HL-60/S4 (cell line): Measurements from ENCODE around the gene ACTRT2.

Source experiments
- in situ Hi-C: fragments of 300-500 bp; cut with MboI; formaldehyde crosslinking; loops from 2 replicates; pipeline ENCODE4 v1.14.3; 2022; ENCODE audit warnings: low sequenced_read_pairs

Gene ACTRT2

DNA sequence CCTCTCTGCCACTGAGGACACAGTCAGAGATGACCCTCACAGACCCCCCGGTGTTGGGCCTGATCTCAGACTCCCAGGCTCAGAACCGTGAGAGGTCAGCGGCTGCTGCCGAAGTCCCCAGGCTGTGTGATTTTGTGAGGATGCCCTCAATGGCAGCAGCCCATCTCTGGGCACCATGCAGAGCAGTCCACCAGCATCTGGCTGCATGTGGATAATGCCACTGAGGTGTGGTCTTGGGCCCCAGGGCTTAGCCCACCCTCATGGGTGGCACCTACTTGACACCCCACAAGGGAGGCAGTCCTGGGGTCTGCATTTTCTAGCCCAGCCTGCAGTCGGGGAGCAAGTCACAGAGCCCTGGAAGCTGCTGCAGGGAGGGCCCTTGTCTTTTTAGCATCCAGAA lies 5.5 kb upstream of the ACTRT2 start:
- in situ Hi-C loops, result no loop called here

DNA sequence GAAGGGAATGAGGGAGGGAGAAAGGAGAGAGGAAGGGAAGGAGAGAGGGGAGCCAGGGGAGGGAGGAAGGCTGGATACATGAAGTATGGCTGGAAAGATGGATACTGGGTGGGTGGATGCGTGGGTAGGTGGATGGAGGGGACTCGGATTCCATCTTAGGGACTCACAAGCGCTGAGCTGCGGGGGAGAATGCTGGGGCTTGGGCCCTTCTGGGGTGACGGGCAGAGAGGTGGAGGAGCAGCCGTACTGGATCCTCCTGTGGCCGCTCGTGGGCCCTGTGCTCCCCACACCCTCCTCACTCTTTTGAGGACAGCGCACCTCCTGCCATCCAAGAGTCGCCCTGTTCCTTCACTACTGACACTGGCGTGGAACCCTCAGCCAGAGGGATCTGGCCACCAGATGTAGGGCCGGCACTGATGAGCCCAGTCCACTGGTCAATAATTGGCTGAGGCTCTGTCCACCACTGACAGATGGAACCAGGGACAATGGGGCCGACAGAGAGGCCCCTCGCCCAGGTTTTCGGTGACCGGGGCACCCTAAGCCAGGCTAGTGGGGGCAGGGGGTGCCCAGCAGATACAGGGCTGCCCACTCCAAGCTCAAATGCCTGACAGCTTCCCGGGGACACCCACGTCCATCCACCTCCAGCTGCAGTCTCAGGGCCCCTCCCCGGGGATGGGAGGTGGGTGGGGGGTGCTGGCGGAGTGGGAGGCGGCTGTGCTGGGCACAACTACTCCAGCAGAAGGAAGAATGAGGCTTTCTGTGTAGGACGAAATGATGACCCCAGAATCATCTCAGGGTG lies 4.4 kb upstream of the ACTRT2 start:
- in situ Hi-C loops, result no loop called here

DNA sequence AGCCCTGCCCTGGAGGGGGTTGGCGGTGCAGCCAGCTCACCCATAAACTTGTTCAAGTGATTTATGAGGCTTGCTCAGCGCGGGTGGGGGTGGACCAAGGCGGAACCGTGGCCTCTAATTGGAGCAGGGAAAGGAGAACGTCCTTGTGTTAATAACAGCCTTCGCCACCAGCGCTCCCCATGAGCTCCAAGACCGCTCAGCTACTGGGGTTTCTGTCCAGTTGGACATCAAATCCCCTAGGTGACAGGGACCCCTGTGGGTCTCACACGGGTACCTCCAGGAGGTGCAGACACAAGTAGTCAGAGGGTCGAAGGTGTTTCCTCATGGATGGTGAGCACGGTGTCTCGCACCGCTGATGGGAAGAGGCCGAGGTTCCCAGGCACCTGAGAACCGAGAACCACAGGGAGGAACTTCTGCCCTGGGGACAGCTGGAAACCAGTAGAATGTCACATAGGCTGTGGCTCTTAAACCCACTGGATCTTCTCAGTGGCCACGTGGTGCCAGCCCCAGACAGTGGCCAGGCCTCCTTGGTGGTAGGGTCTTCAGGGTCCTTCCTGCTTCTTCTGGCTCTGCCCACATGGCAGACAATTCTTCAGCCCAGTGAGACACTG lies 3.7 kb upstream of the ACTRT2 start:
- in situ Hi-C loops, result no loop called here

DNA sequence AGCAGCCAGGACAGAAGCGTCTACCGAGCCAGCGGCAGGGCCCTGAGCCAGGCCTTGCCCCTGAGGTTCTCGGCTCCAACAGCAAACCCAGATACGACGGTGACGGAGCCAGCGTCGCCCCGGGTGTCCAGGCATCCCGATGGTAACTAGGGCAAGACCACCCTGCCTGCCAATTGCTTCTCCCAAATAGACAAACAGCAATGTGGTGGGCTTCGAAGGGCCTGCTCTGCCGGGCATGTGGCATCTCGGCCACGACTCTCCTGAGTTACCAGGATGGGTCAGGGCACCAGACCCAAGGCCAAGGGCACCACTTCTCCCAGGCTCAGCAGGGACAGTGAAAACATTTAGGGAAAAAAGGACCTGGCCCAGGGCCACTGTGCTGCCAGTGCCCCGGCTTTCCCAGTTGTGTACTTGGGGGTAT lies 3.2 kb upstream of the ACTRT2 start:
- in situ Hi-C loops, result no loop called here

DNA sequence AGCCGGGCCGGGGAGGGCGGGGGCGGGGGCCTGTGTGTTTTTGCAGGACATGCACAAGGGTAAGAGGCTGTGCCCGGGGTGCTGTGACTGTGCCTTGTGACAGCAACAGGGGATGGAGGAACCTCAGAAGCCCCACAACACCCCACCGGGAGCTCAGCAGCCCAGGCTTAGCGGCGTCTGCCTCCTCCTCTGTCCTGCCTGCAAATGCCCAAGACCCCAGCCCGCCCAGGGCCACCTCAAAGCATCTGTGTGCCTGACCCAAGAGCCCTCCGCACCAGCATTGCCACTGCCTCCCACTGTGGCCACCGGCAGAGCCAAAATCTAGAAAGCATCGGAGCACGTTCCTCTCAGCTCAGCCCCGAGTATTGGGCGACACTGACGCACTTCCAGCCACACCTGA lies 2.7 kb upstream of the ACTRT2 start:
- in situ Hi-C loops, result no loop called here

DNA sequence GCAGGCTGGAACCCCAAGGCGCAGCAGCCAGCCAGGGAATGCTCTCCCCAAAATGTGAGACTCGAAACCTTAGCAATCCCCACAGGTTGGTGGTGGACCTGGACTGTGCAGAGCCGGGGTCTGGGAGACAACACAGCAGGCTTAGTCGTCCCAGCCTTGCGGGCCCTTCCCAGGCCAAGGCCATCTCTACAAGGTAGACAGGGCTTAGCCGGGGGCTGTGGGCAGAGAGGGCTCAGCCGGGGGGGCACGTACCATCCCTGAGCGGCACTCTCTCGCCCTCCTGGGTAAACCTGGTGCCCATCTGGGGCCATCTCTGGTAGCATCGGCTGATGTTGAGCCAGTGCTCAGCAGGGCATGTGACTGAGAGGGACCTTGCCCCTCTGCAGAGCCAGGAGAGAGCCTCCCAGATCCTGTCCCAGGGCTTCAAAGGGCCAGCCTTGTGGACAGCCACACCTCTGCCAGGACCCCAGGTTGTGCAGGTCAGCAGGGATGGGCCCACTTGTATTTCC lies 2.2 kb upstream of the ACTRT2 start:
- in situ Hi-C loops, result no loop called here

DNA sequence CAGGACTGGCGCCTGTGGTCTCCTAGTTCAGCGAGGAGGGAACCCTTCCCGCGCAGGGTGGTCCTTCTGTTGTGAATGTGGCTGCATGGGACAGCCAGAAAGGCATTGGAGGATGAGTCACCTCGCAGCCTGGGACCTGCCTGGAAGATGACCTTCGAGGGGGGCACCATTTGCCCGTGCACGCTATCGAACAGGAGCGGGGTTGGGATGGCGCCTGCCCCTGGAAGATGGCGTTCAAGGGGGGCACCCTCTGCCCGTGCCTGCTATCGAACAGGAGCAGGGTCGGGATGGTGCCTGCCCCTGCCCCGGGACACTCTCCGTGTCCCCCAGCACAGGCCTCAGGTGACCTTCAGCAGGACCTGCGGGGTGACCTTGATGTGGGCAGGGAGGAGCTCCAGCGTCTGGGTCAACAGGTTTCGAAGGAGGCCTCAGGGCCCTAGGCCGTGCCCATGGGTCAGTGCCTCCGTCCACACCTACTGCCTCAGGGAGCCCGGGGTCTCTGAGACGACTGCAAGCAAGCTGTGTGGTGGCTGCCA lies 1.7 kb upstream of the ACTRT2 start:
- in situ Hi-C loops, result no loop called here

DNA sequence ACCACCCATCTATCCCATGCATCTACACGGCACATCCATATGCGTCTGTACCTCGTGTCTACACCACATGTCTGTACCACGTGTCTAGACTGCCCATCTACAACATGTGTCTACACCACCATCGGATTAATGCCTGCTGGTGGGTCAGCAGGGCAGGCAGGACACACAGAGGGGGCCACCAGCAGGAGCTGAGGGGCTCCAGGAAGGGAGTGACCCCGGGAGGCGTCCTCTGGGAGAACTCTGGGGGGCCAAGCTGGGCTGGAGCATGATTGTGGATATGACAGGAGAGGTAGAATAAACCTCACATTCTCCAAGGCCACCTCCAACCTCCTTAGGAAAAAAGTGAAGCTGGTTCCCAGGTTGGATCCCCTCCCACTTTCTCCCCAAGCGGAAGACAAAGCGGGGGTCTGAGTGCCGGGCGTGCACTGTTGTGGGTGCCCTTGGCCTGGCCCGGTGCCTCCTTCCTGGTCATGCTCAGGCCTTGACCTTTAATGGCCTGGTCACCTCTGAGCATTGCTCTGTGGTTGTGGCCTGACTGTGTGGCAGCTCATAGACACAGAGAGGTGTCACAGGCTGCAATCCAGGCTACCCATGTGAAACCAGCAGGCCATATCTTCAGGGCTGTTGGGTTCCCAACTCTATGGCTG lies 881 bp upstream of the ACTRT2 start:
- in situ Hi-C loops, result no loop called here

DNA sequence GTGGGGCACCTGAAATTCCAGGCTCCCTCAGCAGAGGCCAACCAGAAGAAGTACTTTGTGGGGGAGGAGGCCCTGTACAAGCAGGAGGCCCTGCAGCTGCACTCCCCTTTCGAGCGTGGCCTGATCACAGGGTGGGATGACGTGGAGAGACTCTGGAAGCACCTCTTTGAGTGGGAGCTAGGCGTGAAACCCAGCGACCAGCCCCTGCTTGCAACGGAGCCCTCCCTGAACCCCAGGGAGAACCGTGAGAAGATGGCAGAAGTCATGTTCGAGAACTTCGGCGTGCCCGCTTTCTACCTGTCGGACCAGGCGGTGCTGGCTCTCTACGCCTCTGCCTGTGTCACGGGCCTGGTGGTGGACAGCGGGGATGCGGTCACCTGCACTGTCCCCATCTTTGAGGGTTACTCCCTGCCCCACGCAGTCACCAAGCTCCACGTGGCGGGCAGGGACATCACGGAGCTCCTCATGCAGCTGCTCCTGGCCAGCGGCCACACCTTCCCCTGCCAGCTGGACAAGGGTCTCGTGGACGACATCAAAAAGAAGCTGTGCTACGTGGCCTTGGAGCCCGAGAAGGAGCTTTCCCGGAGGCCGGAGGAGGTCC lies 634 bp downstream of the ACTRT2 start:
- in situ Hi-C loops, result no loop called here

DNA sequence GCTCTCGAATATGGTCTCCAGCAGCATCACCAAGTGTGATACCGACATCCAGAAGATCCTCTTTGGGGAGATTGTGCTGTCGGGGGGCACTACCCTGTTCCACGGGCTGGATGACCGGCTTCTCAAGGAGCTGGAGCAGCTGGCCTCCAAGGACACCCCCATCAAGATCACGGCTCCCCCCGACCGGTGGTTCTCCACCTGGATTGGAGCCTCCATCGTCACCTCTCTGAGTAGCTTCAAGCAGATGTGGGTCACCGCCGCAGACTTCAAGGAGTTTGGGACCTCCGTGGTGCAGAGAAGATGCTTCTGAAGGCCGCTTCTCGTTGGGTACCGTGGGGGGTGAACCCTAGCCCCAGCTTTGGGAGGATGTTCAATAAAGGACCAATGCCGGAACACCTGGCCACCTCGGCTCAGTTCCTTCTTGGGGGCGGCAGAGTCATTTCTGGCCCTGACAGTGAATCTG lies 1.3 kb downstream of the ACTRT2 start:
- in situ Hi-C loops, result no loop called here

DNA sequence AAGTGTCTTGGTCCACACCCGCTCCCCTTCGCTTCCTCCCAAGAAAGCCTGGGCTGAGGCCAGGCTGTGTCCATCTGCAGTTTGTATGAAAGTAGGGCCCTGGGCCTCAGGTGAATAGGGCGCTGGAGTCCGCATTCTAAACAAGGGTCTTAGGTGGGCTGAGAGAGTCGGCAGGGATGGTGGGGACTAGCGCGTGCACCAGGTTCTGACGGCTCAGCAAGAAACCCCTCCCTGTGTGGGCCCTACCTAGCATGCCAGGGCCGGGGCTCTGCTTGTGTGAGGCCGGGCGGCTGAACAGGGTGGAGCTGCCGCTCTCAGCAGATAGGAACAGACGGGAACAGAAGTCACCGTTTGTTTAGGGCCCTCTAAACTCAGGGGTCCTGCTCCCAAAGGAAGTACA lies 1.7 kb downstream of the ACTRT2 start:
- in situ Hi-C loops, result no loop called here

DNA sequence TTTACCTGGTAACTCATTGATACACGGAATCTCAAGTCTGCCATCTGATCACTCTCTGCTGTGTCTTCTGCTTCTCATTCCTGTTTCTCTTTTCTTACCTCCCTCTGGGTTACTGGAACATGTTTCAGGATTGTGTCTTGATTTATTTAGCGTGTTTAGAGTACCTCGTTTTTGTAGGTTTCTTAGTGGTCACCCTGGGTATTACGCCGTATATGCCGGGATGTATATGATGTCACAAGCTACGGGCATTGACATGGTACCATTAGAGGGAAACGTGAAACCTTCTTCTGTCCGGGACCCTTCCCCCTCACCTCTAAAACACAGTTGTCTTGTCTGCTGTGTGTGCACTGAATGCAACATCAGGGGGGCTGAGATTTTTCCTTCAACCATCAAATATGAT lies 2.8 kb downstream of the ACTRT2 start:
- in situ Hi-C loops, result no loop called here

DNA sequence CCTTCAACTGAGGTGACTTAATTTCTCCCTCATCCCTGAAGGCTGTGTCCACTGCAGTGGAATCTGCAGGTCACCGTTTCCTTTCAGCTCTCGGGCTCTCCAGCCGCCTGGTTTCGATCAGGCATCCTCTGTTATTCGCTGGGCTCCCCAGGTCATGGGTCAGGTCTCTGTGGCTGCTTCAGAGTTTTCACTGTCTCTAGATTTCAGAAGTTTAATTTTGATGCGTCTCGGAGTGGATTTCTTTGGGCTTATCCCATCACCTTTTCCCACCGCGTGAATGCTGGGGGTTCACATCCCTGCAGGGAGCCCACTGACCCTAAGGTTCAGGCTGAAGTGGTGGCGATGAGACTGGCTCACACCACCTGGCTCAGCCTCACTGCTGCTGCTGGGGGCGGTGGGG lies 3.3 kb downstream of the ACTRT2 start:
- in situ Hi-C loops, result no loop called here

DNA sequence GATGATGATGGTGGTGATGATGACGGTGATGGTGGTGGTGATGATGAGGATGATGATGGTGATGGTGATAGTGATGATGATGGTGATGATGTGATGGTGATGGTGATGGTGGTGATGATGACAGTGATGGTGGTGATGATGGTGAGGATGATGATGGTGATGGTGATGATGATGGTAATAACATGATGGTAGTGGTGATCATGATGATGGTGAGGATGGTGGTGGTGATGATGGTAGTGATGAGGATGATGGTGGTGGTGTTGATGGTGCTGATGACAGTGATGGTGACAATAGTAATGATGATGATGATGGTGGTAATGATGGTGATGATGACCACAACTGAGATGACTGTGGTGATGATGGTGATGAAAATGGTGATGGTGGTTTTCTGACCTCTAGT lies 4.9 kb downstream of the ACTRT2 start:
- in situ Hi-C loops, result no loop called here

DNA sequence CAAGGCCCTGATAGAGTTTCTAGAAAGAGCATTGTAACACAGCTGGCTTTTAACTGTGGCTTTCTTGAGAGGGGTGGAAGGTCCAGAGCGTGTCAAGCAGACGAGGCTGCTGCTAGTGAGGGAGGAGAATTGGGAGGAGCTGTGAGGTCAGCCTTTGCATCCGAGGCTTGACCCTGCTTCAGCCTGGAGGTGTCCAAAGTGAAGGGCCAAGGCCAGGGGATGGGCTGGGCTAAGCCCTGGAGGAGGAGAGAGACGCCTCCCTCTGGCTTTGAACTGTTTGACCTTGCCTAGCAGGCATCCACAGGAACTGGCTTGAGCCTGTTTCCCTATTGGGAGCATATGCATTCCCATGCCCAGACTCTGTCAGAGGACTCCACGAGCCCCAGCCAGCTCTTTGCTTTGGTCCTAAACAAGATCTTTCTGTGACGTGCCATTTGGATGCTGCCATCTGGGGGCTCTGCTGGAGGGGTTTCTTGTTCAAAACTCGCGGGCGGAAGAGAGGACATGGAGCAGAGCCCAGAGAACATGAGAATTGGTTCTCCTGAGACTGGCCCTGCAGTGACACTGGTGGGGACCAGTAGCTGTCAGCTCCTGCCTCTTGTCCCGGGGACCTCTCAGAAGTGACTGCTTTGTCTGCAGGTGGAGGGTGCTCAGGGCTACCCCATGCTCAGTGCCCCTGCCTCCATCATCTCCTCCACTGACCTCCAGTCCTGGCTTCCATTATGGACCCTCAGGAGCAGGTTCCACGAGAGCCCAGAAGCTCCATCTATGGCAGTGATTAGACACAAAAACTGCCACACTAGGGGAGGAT lies 5.5 kb downstream of the ACTRT2 start:
- in situ Hi-C loops, result no loop called here

DNA sequence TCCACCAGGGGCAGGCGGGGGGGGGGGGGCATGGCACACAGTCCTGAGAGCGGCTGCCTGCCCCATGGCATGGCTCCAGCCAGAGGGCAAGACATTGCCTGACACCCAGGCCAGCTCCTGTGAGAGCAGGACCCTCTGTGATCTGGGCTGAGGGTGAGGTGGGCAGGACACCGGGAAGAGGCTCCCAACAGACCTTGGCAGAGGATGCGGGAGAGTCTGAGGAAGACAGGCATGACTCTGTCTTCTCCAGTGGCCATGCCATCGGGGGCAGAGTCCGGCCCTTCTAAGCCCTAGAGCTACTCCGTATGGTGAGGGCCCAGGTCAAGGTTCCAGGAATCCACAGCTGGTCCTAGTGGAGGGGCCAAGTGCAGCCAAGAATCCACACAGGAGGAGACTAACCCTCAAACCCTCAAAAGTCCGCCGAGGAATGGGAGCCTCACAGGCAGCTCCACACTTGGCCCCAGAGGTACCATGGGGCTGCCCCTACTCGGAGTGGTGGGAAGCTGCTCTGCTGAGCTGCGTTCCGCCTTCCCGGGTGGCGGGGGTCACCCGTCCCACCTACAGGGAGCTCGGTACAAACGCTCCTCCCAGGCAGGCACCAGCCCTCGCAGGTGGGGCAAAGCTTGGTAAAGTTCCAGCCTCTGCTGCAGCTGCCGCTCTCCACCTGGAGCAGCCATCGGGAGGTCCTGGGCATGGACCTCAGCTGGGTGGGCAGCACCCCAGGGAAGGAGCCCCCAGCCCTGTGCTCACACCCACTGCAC lies 6.5 kb downstream of the ACTRT2 start:
- in situ Hi-C loops, result no loop called here

DNA sequence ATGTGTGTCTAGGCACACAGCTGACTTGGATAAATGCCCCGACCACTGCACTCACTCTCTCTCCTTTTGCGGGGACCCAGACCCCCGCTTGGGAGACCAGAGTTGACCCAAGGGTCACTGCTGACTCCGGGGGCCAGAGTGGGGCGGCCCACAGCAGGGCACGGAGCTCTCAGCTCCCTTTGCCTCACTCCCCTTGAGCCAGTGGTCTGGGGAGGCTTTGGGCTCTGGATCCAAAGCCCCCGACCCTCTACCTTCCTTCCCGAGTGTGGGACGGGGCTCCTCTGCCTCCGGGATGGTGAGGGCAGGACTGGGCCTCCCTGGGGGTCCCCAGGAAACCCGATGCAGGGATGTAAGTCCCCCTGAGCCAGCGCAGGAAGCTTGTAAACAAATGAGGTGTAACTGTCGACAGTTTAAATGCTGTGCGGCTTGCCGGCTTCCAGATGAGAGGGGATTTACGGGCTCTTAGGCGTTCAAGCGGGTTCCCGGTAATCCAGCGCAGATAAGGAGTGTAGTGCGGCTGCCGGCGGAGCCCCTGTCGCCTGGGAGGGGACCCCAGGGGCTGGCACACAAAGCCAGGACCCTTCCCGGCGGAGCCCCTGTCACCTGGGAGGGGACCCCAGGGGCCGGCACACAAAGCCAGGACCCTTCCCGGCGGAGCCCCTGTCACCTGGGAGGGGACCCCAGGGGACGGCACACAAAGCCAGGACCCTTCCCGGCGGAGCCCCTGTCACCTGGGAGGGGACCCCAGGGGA lies 7.4 kb downstream of the ACTRT2 start:
- in situ Hi-C loops, result no loop called here

DNA sequence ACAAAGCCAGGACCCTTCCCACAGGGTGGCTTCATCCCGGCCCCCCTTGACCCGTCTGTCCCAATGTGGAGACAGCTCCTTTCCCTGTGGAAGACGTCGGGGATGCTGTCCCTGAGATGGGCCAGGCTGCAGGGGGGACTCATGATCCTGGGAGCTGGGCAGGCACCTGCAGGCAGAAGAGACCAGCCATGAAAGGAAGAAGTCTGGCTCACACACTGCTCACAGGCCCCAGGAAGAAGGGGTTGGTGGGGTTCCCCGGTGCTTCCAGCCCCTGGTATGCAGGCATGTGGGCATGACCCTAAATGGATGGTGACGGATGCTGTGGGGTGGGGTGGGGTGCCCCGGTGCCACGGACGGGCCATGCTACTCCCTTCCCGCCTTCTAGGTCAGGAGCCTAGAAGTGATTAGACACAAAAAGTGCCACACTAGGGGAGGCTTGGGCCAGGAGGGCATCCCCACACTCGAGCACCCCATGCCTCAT lies 8.3 kb downstream of the ACTRT2 start:
- in situ Hi-C loops, result no loop called here
